AG04450 (cell line): ENCODE measurements around the gene FAHD2A. TPM values are rescaled to one million over a fixed set of nuclear protein-coding genes. Genes with fewer than 3 reads are reported as not detected.

ENCODE experiments used
- CTCF ChIA-PET: fragments of 300-600, 350-600 bp; formaldehyde crosslinking; extraction: SDS; loops from one replicate; lab custom pipeline; 2022; ENCODE audit warnings: antibody characterized with exemption, inconsistent platforms; lab: Charles Lee
- POLR2A ChIA-PET: fragments of 350-600 bp; formaldehyde crosslinking; extraction: SDS; loops from one replicate; lab custom pipeline; 2021; ENCODE audit warnings: antibody characterized with exemption, inconsistent platforms; lab: Yijun Ruan, JAX
- DNase-seq: peaks from one replicate; pipeline ENCODE4 v3.0.0-alpha.2; 2011; ENCODE audit warnings: low read depth, low spot score
- H3K27ac ChIP-seq: one replicate; pipeline ENCODE4 v1.5.1; 2012; ENCODE audit warnings: low read depth, low read length, control low read depth
- H3K27me3 ChIP-seq: one replicate; pipeline ENCODE4 v1.6.0; 2012; ENCODE audit warnings: low read length; ENCODE audit not compliant: control insufficient read depth, insufficient read depth
- H3K4me3 ChIP-seq: 2 replicates; pipeline ENCODE4 v1.5.1; 2011; ENCODE audit warnings: mild to moderate bottlenecking, low read depth, low read length, control low read depth
- H3K9me3 ChIP-seq: 2 replicates; pipeline ENCODE4 v1.5.1; 2012; ENCODE audit warnings: low read length; ENCODE audit not compliant: control insufficient read depth, insufficient read depth
- CTCF ChIP-seq: IDR thresholded peaks from 2 replicates; pipeline ENCODE4 v1.5.1; 2011; ENCODE audit warnings: low read depth, low read length, control low read depth, inconsistent platforms
- polyA plus RNA-seq: library from polyadenylated mRNA; depleted of rRNA; stranded (reverse); fragments of >200 nt; gene quantifications from 2 replicates; pipeline ENCODE4 v1.2.3, GENCODE V29; 2011

FAHD2A gene
- polyA plus RNA-seq, 1 experiment = 24.9 TPM

DNA sequence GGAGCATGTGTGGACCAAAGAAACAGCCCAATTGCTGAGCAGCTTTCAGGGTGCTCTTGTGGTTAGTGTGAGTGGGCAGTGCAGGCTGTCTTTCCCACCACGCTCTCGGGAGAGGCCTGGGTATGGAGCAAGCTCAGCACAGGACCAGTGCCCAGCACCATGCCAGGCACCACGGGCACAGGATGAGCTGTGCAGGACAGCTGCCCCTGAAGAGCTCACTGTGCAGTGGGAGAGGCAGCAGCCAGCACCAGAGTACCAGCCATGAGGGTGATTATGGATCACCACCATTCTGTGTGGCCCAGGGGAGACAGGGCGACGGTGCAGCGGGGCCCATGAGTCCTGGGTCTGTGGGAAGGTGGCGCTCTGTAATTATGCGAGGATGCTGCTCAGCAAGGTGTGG lies 29.7 kb upstream of the FAHD2A start:
- no peak for DNase-seq
- TF ChIP-seq CTCF = no peak
- H3K9me3 ChIP-seq = no peaks in the 10 kb centered on the region
- H3K27me3 ChIP-seq = peaks cover 5% of the 10 kb centered on the region
- H3K4me3 ChIP-seq = no peak overlapping the region
- H3K27ac ChIP-seq = no peak overlapping the region
- ChIA-PET CTCF (no interaction called here), POLR2A (no interaction called here)

GRCh38 chr2:95374029-95374428 lies 28.5 kb upstream of the FAHD2A start:
- TF ChIP-seq CTCF = no peak
- no peak overlapping the region for H3K27ac ChIP-seq
- ChIA-PET CTCF (interaction anchor here (2.1 kb wide), 1 partner anchor 15 kb away, joined by 6 read pairs; no protein-coding TSS in a partner anchor), POLR2A (no interaction called here)
- no peak overlapping the region for H3K4me3 ChIP-seq
- no peaks in the 10 kb centered on the region for H3K9me3 ChIP-seq
- peaks cover 2% of the 10 kb centered on the region for H3K27me3 ChIP-seq
- DNase-seq = no peak

- peaks cover 2% of the 10 kb centered on the region for H3K27me3 ChIP-seq
- POLR2A ChIA-PET = no interaction called here
- H3K4me3 ChIP-seq = no peak overlapping the region
- DNase-seq = no peak
- no peak for TF ChIP-seq CTCF
- no peaks in the 10 kb centered on the region for H3K9me3 ChIP-seq
- H3K27ac ChIP-seq = no peak overlapping the region
- CTCF ChIA-PET = interaction anchor here (2.1 kb wide), 1 partner anchor 15 kb away, joined by 6 read pairs; no protein-coding TSS in a partner anchor
Observed at GRCh38 chr2:95374451-95374920, 28.0 kb upstream of the FAHD2A start.

DNA sequence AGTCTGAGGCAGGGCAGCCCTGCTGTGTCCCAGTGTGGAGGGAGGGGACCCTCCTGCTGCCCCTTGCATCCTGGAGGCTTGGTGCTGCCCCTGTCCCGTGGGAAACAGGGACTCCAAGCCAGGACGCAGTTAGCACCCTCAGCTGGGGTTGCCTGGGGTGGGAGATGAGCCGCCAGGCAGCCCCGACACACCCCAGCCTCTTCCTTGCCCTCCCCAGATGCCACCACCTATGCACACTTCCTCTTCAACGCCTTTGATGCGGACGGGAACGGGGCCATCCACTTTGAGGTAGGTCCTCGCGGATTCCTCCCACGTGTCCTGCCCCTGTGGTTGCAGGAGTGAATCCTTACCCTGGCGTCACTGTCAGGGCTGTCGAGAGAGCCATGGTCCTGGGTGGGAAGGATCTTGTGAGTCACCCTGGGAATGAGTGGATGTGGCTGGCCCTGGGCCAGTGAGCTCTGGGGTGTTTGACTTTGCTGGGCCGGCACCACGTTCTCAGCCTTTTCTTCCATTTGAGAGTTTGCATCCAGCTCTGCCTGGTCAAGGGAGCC lies 27.5 kb upstream of the FAHD2A start:
- ChIA-PET POLR2A (no interaction called here), CTCF (interaction anchor here (2.1 kb wide), 1 partner anchor 14 kb away, joined by 6 read pairs; no protein-coding TSS in a partner anchor)
- TF ChIP-seq CTCF = no peak

DNA sequence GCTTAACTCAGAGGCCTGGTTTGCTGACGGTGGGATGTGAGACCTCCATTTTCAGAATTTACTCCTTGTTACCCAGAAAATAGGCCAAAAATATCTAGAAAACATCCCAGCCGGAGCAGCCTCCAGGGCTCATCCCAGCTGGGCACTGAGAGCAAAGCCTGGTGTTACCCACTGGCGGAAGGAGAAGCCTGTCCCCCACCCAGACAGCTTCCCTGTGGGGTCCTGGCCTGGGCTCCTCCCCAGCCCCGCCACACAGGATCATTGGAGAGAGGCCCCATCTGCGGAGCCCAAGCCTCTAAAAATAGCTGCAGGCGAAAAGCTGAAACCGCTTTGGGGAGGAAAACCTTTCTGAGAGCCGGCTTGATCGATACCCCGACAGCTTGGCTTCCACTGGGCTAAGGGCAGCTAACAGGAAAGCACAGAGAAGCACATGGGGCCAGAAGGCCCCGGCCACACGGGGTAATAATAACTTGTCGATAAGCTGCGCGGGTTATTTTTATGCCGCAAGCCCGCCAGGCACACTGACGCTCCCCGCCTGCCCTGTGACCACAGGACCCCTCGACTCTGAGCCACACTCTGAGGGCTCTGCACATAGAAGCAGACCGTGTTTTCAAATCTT lies 26.9 kb upstream of the FAHD2A start:
- H3K4me3 ChIP-seq = no peak overlapping the region
- POLR2A ChIA-PET = no interaction called here
- CTCF ChIA-PET = interaction anchor here (2.1 kb wide), 1 partner anchor 13 kb away, joined by 6 read pairs; no protein-coding TSS in a partner anchor
- H3K27ac ChIP-seq = no peak overlapping the region
- H3K9me3 ChIP-seq = no peaks in the 10 kb centered on the region
- no peak for TF ChIP-seq CTCF
- DNase-seq = no peak
- peaks cover 2% of the 10 kb centered on the region for H3K27me3 ChIP-seq

More for the DNA sequence above, 27.5 kb upstream of the FAHD2A start:
- Histone ChIP-seq H3K27ac (no peak overlapping the region), H3K4me3 (no peak overlapping the region), H3K9me3 (no peaks in the 10 kb centered on the region), H3K27me3 (peaks cover 2% of the 10 kb centered on the region)
- DNase-seq = no peak
